ENCODE measurements around the gene CCNJ. TPM values are rescaled to one million over a fixed set of nuclear protein-coding genes. Genes with fewer than 3 reads are reported as not detected.

The CCNJ gene
- total and polyA plus RNA-seq, 2 donors (not counting 1 experiment from before 2014, with no cell fraction given), result 2.8 to 8.9 TPM

DNA sequence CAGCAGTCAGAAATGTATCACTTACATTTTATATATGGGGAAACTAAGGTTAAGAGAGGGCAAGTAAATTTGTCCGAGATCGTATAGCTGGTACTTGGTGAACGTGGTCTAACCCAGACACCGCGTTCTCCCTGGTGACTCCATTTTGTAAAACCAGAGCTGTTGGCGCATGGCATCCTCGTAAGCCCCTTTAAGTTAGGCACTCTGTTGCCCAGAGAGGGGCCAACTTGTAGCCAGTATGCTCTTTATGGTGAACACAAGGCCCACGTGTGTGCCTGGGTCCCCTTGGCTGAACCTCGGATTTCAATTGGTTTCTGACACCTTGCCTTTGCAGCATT, 47.0 kb downstream of the CCNJ start:
- no peak for TF ChIP-seq EZH2 (IDR thresholded peaks at IDR 0.05; ENCODE audit: borderline replicate concordance, insufficient read depth, low read depth, low read length, poor library complexity, severe bottlenecking)
- TF ChIP-seq, protein P1, sequence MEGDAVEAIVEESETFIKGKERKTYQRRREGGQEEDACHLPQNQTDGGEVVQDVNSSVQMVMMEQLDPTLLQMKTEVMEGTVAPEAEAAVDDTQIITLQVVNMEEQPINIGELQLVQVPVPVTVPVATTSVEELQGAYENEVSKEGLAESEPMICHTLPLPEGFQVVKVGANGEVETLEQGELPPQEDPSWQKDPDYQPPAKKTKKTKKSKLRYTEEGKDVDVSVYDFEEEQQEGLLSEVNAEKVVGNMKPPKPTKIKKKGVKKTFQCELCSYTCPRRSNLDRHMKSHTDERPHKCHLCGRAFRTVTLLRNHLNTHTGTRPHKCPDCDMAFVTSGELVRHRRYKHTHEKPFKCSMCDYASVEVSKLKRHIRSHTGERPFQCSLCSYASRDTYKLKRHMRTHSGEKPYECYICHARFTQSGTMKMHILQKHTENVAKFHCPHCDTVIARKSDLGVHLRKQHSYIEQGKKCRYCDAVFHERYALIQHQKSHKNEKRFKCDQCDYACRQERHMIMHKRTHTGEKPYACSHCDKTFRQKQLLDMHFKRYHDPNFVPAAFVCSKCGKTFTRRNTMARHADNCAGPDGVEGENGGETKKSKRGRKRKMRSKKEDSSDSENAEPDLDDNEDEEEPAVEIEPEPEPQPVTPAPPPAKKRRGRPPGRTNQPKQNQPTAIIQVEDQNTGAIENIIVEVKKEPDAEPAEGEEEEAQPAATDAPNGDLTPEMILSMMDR (IDR thresholded peaks at IDR 0.05), result no peak
- H3K4me1 ChIP-seq (ENCODE audit: control insufficient read depth in 2 of 2, insufficient read depth in 2 of 2, low read length in 2 of 2), result peaks cover 6 to 9% of the 10 kb centered on the region in 2 donors
- WGBS (ENCODE audit: insufficient coverage), result 91% methylated on average over 9 of the region's 9 CpGs
- no peaks in the 10 kb centered on the region for H3K79me2 ChIP-seq (ENCODE audit: control insufficient read depth, insufficient read depth, low read length)
- H3K4me3 Mint-ChIP-seq, result peak overlapping the region; percentile 98
- H3K9me3 ChIP-seq (ENCODE audit: control extremely low read depth in 1 of 3, control insufficient read depth in 2 of 3, insufficient read depth in 1 of 3, low read length in 2 of 3), result peaks cover 5 to 8% (median 7%) of the 10 kb centered on the region in 3 donors
- peak overlapping the region; percentile 99 for H3K27ac Mint-ChIP-seq
- ATAC-seq (ENCODE audit: low read depth), result no peak
- H2AFZ ChIP-seq (ENCODE audit: insufficient read depth, low read depth, low read length, poor library complexity, severe bottlenecking), result peak overlapping the region; percentile 90
- POLR2A ChIA-PET, result interaction anchor here (1.3 to 3.2 kb wide), 2 partner anchors 40 to 197 kb away, joined by 4 to 93 read pairs; partner anchors contain the start of gene ZNF518A
- DNase-seq, result no peak
- no peaks in the 10 kb centered on the region for H3K36me3 ChIP-seq (replicated peaks in 1 of 2; ENCODE audit: control extremely low read depth in 1 of 2, control insufficient read depth in 1 of 2, extremely low read depth in 1 of 2, insufficient read depth in 2 of 2, low read length in 1 of 2)
- peak overlapping the region; percentile 81 for H3K4me2 ChIP-seq (replicated peaks; ENCODE audit: low read depth, low read length, poor library complexity, severe bottlenecking)
- peaks cover 38% of the 10 kb centered on the region for H3K27me3 Mint-ChIP-seq
- intact Hi-C loops (cut with micrococcal nuclease), result loop anchor here (1.0 kb wide), 3 partner anchors 40 to 183 kb away; partner anchors contain the start of genes CC2D2B, CCNJ and ZNF518A
- CTCF ChIA-PET, result interaction anchor here (0.6 to 2.5 kb wide), 4 partner anchors 40 to 74 kb away, joined by 3 to 31 read pairs (median 4); partner anchors contain the start of genes CCNJ and ZNF518A
- peak overlapping the region; percentile 67 to 97 (median 96) for H3K4me3 ChIP-seq (ENCODE audit: control extremely low read depth in 1 of 5, extremely low read depth in 1 of 5, insufficient read depth in 1 of 5, low read depth in 2 of 5, low read length in 4 of 5)
- H3K9ac ChIP-seq (ENCODE audit: low read length), result peak overlapping the region; percentile 88
- peak overlapping the region; percentile 89 to 96 for H3K27ac ChIP-seq (ENCODE audit: low read length in 2 of 2)
- H3K27me3 ChIP-seq (replicated peaks in 1 of 4; ENCODE audit: control extremely low read depth in 1 of 4, control insufficient read depth in 3 of 4, insufficient read depth in 4 of 4, low read length in 3 of 4), result peaks cover 0 to 37% (median 22%) of the 10 kb centered on the region in 4 experiments
- H3K4me1 Mint-ChIP-seq, result peaks cover 10% of the 10 kb centered on the region
- H4K20me1 ChIP-seq (ENCODE audit: control insufficient read depth, insufficient read depth, low read length, poor library complexity, severe bottlenecking), result no peaks in the 10 kb centered on the region
- H3K9me3 Mint-ChIP-seq (ENCODE audit: insufficient read depth), result peaks cover 2% of the 10 kb centered on the region

GRCh38 chr10:96092999-96093767, 49.8 kb downstream of the CCNJ start:
- CTCF ChIA-PET, result interaction anchor here (1.6 kb wide), 1 partner anchor 37 kb away, joined by 6 read pairs; the partner anchor contains the start of gene ZNF518A
- peaks cover 5 to 8% (median 7%) of the 10 kb centered on the region in 3 donors for H3K9me3 ChIP-seq (ENCODE audit: control extremely low read depth in 1 of 3, control insufficient read depth in 2 of 3, insufficient read depth in 1 of 3, low read length in 2 of 3)
- no peaks in the 10 kb centered on the region for H3K79me2 ChIP-seq (ENCODE audit: control insufficient read depth, insufficient read depth, low read length)
- peaks cover 2% of the 10 kb centered on the region for H3K9me3 Mint-ChIP-seq (ENCODE audit: insufficient read depth)
- no peak overlapping the region for H3K27ac Mint-ChIP-seq
- 100% methylated on average over 3 of the region's 8 CpGs for WGBS (ENCODE audit: insufficient coverage)
- no peak overlapping the region for H2AFZ ChIP-seq (ENCODE audit: insufficient read depth, low read depth, low read length, poor library complexity, severe bottlenecking)
- peaks cover 0 to 51% (median 30%) of the 10 kb centered on the region in 4 experiments for H3K27me3 ChIP-seq (replicated peaks in 1 of 4; ENCODE audit: control extremely low read depth in 1 of 4, control insufficient read depth in 3 of 4, insufficient read depth in 4 of 4, low read length in 3 of 4)
- no peaks in the 10 kb centered on the region for H3K36me3 ChIP-seq (replicated peaks in 1 of 2; ENCODE audit: control extremely low read depth in 1 of 2, control insufficient read depth in 1 of 2, extremely low read depth in 1 of 2, insufficient read depth in 2 of 2, low read length in 1 of 2)
- no peak overlapping the region for H3K4me3 Mint-ChIP-seq
- H3K4me2 ChIP-seq (replicated peaks; ENCODE audit: low read depth, low read length, poor library complexity, severe bottlenecking), result no peak overlapping the region
- TF ChIP-seq EZH2 (IDR thresholded peaks at IDR 0.05; ENCODE audit: borderline replicate concordance, insufficient read depth, low read depth, low read length, poor library complexity, severe bottlenecking), result no peak
- TF ChIP-seq, protein P1 (IDR thresholded peaks at IDR 0.05), result no peak
- H3K4me3 ChIP-seq (ENCODE audit: control extremely low read depth in 1 of 5, extremely low read depth in 1 of 5, insufficient read depth in 1 of 5, low read depth in 2 of 5, low read length in 4 of 5), result no peak overlapping the region
- no peak for ATAC-seq (ENCODE audit: low read depth)
- H4K20me1 ChIP-seq (ENCODE audit: control insufficient read depth, insufficient read depth, low read length, poor library complexity, severe bottlenecking), result no peaks in the 10 kb centered on the region
- peaks cover 13% of the 10 kb centered on the region for H3K4me1 Mint-ChIP-seq
- POLR2A ChIA-PET, result no interaction called here
- H3K9ac ChIP-seq (ENCODE audit: low read length), result no peak overlapping the region
- DNase-seq, result no peak
- no peak overlapping the region for H3K27ac ChIP-seq (ENCODE audit: low read length in 2 of 2)
- intact Hi-C loops (cut with micrococcal nuclease), result no loop called here
- H3K4me1 ChIP-seq (ENCODE audit: control insufficient read depth in 2 of 2, insufficient read depth in 2 of 2, low read length in 2 of 2), result peaks cover 6 to 9% of the 10 kb centered on the region in 2 donors
- peaks cover 59% of the 10 kb centered on the region for H3K27me3 Mint-ChIP-seq

Data from B cell (primary cell).